ENCODE results near the gene CALCR.
"Not testable (repeated sequence)": the region's sequence is repeated elsewhere in the genome, so short reads cannot be mapped to it uniquely, and the experiment has no call there.

Gene CALCR

DNA sequence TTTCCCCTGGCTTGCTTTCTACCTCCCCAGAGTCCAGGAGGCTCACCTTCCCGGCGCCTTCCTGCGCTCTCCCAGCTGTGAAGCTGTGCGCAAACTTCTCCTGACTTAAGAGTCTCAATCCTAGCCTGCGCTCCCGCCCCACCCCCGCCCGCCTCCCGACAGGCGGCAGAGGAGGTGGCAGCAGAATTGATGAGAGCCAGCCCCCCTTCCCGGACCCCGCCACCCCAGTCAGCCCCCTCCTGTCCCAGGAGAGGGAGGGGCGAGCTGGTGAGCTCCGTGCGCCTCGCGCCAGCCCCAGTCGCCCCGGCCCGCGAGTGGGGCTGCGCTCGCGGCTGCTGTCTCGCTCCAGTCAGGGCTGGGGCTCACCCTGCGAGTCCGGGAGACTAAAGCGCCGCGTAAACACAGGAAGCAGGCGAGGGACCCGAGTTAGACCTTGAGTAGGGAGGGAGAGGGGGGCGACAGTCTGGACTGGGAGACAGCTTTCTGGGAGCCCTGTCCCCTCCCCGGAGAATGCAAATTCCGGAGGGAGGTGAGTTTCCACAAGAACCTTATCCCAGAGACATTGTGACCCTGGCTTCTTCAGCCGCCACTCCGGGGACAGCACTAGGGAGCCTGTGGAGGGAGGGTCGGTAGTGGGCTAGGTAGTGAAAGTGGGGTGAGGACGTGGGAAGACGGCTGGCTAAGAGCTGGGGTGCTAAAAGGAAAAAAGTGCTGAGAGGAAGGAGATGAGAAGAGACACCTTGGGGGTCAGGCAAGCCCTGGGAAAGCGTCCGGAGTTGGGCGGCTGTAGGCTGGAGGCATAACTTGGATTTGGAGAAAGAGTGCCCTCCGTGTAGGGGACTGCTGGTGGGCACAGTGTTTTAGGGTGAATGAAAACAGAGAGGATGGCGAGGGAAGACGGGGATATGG, at the start of gene CALCR:
Gene CALCR, minus strand, starts transcription at position 79 of the 909 bp plus-strand sequence. CDS start 87,743 bp downstream, outside the sequence.
- DNase-seq (ENCODE audit: low read depth, low spot score) = no peak
- no peak within 1 kb of the TSS for H3K27ac ChIP-seq

DNA sequence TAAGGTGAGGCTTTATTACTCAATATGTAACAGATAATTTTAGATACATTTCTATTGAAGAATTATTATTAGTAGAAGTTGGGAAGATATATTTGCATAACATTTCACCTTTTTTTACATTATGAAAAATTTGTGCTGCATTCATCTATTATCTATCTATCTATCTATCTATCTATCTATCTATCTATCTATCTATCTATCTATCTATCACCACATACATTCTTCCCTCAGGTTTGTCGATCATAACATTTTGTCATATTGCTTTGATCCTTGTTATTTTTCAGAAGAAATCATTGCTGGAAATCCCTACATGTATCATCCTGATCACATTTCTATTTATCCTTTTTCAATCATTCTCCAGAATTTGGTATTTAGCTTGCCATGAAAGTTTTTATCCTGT, 49.3 kb upstream of the CALCR start:
- no peak overlapping the region for H3K27ac ChIP-seq
- no peak for DNase-seq (ENCODE audit: low read depth, low spot score)

DNA sequence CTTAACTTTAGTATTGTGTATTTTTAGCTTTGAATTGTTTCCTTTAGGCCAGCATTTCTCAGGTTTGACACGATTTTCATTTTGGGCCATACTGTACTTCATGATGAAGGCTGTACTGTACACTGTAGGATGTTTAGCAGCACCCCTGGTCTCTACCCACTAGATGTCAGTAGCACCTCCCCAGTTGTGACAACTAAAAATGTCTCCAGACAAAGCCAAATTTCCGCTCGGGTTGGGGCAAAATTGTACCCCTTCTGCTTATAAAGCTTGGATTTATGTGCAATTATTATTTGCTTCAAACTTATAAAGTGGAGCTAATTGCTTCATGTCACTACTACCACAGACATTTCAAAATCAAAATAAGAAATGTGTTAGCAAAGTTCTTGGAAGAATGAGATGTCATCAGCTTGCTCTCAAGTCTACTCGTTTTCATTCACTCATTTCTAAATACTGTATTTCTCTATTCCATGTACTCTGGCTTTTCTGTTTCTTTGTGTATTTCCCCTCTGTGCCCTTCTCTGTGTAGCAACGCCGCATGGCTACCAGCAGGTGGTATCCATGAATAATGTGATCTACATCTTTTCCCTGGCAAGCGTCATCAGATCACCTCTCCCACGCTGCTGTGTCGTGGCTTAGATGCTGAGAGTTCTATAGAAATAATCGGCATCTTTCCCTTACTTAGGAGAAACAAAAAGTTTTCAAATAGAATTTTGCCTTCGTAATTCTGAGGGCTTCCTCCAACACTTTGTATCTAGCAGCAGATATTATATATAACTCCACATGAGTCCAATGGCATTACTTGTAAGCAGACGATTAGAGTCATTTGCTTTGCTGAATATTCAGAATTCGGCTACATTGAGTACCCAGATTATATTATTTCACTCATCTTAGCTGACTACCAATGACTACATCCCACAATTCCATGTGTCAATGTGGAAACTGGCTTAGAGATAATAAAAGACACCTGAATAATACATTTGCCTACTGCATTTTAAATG, 47.8 kb upstream of the CALCR start:
- H3K27ac ChIP-seq = no peak overlapping the region
- DNase-seq (ENCODE audit: low read depth, low spot score) = no peak

DNA sequence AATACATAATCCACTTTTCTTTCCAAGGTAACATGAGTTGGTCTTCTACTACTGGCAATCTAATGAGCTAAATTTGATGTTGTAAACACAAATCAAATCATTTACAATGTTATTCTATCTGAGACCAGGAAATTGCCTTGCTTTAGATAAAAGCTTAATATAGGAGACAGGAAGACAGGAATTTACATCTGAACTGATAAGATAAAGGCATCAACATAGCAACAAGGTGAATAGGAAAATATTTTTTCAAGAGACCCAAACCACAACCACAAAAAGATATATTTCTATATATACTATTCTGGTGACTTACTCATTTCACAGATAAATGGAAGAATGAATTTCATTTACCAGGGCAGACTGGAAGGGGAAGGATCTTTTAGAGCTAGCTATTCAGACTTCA, 46.3 kb upstream of the CALCR start:
- no peak overlapping the region for H3K27ac ChIP-seq
- DNase-seq (ENCODE audit: low read depth, low spot score) = no peak

DNA sequence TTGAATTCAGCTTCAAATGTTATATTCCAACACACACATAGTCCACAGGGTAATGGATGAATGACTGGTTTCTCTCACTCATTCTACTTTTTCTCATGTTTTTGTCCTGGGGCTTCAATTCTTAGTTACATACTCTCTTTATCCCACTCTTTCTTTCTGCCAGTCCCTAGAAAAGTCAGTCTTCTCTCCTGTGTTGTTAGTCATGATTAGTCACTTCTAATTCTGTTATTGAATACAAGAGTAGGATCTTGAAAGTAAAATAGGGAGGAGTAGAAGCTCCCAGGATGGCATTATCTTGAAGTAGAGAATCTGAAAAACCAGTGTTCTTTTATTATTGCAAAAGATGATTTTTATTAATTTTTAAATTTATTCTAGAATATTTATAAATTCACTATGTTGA, 45.5 kb upstream of the CALCR start:
- no peak overlapping the region for H3K27ac ChIP-seq
- DNase-seq (ENCODE audit: low read depth, low spot score) = no peak

DNA sequence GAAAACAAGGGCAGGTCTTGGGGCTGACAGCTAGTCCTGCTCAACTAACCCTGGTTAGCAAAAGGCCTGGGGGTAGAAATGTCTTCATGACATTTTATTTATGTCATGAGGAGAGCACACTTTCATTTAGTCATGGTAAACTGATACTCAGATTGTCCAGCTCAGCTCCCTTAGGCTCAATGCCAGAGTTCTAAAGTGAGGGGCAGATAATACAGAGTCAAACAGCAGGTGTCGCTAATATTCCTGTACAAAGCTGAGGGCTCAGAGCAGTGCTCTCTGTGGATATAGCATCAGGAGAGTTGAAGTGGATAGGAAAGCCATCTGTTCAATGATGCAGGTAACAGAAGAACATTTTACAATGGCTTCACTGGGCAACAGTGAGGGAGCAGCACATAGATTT, 26.8 kb upstream of the CALCR start:
- no peak for DNase-seq (ENCODE audit: low read depth, low spot score)
- no peak overlapping the region for H3K27ac ChIP-seq

DNA sequence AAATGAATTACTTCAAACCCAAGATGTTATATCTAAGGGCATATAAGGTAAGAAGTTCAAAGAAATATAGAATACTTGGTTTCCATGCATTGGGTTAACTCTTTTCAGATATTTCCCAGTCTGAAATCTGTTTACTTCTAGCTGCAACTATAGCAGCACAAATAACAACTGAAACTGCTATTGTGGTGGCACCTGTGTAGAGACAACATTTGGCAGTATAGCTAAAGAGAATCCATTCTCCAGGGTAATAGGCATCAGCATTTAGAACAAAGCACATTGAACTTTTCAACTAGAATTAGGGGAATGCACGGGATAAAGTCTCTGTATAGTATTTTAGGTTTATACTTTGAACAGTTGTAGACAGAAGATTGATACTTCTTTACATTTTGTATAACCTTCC, 19.7 kb upstream of the CALCR start:
- H3K27ac ChIP-seq = no peak overlapping the region
- DNase-seq (ENCODE audit: low read depth, low spot score) = no peak

DNA sequence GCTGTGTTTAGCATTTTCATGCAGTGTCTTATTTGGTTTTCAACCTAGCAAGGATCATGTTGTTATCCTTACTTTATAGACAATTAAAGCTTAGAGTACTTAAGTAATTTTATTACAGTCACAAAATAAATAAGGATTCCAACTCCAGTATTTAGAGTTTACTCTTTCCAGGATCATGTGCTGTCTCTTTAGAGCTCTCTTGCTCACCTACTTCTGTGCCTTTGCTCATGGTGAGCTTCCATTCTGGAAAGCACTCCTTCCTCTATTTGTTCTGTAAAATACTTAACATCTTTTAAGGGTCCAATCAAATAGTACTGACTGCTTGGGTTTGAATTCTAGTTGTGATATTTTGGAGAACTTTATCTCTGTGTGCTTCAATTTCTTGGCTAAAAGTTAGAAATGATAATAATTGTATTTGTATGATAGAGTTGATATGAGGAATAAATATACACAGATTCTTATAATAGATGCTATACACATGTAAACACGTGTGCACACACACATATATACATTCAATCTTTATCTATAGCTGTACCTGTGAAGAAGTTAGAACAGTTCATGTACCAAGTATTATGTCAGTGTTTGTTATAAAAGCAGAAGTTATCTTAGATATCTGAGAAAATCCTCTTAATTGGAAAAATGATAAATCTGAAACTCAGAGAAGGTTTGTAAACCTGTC, 18.2 kb upstream of the CALCR start:
- H3K27ac ChIP-seq = no peak overlapping the region
- DNase-seq (ENCODE audit: low read depth, low spot score) = no peak

DNA sequence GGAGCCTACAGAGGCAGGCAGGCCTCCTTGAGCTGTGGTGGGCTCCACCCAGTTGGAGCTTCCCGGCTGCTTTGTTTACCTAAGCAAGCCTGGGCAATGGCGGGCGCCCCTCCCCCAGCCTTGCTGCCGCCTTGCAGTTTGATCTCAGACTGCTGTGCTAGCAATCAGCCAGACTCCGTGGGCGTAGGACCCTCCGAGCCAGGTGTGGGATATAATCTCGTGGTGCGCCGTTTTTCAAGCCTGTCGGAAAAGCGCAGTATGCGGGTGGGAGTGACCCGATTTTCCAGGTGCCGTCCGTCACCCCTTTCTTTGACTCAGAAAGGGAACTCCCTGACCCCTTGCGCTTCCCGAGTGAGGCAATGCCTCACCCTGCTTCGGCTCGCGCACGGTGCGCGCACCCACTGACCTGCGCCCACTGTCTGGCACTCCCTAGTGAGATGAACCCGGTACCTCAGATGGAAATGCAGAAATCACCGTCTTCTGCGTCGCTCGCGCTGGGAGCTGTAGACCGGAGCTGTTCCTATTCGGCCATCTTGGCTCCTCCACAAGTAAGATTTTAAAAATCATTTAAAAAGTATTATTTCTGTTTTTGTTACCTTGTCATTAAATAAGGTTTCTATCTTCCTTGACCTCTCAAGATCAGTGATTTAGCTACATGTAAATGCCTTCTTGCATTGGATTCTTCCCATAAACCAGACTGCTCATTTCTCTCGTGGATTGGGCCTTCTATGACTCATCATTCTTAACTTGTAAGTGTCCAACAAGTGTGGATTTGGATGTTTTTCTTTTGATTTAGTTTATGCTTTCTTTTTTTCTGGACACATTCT, 16.9 kb upstream of the CALCR start:
- not testable (repeated sequence) for DNase-seq (ENCODE audit: low read depth, low spot score); H3K27ac ChIP-seq

DNA sequence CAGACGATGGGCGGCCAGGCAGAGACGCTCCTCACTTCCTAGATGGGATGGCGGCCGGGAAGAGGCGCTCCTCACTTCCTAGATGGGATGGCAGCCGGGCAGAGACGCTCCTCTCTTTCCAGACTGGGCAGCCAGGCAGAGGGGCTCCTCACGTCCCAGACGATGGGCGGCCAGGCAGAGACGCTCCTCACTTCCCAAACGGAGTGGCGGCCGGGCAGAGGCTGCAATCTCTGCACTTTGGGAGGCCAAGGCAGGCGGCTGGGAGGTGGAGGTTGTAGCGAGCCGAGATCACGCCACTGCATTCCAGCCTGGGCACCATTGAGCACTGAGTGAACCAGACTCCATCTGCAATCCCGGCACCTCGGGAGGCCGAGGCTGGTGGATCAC, 11.9 kb upstream of the CALCR start:
- H3K27ac ChIP-seq; DNase-seq (ENCODE audit: low read depth, low spot score): not testable (repeated sequence)

DNA sequence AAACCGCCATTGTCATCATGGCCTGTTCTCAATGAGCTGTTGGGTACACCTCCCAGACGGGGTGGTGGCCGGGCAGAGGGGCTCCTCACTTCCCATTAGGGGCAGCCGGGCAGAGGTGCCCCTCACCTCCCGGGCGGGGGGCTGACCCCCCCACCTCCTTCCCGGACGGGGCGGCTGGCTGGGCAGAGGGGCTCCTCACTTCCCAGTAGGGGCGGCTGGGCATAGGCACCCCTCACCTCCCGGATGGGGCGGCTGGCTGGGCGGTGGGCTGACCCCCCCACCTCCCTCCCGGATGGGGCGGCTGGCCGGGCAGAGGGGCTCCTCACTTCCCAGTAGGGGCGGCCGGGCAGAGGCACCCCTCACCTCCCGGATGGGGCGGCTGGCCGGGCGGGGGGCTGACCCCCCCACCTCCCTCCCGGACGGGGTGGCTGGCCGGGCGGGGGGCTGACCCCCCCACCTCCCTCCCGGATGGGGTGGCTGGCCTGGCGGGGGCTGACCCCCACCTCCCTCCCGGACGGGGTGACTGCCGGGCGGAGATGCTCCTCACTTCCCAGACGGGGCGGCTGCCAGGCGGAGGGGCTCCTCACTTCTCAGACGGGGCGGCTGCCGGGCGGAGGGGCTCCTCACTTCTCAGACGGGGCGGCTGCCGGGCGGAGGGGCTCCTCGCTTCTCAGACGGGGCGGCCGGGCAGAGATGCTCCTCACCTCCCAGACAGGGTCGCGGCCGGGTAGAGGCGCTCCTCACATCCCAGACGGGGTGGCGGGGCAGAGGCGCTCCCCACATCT, 11.4 kb upstream of the CALCR start:
- DNase-seq (ENCODE audit: low read depth, low spot score); H3K27ac ChIP-seq: not testable (repeated sequence)

DNA sequence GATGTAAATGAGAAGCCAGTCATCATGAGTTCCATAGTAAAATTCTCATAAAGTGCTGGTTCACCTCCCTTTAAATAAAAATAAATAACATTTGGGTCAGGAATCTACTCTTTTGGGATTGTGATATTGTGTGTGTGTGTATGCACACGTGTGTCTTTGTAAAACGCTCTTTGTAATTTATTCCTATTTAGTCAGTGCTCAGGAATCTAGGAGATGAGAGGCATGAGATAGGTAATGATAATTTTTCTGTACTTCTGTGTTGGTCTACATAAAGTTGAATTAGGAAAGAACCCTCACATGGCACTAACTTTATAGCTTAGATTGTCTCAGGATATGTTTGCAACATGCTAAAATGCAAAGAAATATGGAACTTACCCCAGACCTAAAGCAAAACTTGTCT, 4.9 kb upstream of the CALCR start:
- DNase-seq (ENCODE audit: low read depth, low spot score) = no peak
- no peak overlapping the region for H3K27ac ChIP-seq

DNA sequence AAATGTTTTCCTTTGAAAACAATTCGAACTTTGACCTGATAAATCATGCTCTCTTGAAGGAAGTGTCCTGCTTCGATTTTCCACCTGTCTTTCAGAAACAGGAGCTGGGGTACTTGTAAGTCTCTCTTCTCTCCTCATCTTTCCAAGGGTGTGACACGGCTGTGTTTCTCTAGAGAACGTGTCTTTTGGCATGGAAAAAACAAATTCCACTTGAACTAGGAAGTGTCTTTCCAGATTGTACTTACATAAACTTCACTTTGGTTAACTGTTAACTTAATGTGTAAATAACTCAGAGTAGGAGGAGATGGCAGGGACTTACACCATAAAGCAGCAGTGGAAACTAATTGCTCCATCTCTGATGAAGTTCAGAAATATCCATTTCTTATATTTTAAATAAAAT, 4.2 kb upstream of the CALCR start:
- DNase-seq (ENCODE audit: low read depth, low spot score) = no peak
- no peak overlapping the region for H3K27ac ChIP-seq

DNA sequence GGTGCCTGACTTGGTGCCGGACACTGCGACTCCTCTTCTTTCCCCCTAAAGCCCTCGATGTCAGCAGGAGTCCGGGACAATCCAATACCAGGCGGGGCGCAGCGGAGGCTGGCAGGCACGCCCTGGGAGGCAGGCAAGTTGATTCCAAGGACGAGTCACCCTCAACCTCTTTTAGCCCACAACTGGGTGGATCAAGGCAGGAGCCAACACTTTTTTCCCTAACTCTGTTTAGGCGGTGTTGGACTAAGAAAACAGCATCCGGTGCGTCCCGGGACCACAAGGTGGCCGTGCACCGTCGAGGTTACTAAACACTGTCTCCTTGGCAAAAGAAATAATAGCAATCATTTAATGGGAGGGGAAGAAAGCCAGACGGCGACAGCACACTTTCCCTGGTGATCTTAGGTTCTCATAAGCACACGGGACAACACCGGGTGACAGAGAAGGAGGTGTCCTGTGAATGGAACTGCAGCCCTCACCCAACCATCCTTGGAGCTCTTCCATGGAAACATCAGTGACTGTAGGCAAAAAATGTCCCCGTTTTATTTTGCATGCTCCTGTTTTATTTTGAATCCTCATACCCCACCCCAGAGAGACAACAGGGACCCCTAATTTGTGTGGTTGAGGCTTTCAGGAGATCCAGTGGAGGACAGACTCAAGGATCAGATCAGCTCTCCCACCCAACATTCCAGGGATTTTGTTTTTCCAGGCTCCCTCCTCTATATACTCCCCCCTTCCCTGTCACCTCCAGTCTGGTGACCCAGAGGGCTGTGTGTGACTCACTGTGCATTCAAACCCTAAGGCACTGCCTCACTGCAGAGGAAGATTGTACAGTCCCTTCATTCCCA, 1.3 kb upstream of the CALCR start:
- no peak for DNase-seq (ENCODE audit: low read depth, low spot score)
- no peak overlapping the region for H3K27ac ChIP-seq

DNA sequence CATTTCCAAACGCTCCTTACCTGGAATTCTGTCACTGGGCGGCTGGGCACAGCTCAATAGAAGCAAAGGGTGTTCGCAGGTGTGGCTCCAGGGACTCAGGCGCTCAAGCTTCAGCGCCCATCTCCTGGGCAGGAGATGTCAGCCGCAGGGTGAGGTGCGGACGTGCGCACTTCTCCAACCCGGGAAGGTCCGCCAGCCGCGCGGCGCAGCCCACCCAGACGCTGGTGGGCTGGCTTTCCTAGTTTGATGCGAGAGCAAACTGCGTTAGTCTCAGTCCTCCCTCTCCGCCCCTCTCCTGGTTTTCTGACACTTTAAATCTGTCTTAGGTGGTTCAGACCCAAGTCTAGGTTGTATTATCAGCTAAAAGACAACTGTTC, 267 bp downstream of the CALCR start:
- no peak overlapping the region for H3K27ac ChIP-seq
- DNase-seq (ENCODE audit: low read depth, low spot score) = no peak

DNA sequence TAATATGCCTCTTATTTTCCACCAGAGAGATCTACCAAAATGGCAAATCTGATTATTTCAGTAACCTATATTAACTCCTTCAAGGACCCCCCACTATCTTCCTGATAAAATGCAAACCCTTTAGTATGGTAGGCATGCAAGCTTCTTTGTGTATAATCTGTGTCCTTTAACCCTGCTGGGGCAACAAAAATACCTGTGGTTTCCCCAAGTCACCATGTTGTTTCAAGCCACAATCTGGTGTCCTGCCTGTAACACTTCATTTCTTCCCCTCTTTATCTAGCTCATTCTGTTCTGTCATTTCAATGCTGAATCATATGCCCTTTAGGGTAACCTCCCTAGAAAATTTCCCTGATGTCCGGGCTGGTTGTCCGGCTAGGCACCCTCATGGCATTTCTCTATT, 5.3 kb downstream of the CALCR start:
- no peak for DNase-seq (ENCODE audit: low read depth, low spot score)
- H3K27ac ChIP-seq = no peak overlapping the region

DNA sequence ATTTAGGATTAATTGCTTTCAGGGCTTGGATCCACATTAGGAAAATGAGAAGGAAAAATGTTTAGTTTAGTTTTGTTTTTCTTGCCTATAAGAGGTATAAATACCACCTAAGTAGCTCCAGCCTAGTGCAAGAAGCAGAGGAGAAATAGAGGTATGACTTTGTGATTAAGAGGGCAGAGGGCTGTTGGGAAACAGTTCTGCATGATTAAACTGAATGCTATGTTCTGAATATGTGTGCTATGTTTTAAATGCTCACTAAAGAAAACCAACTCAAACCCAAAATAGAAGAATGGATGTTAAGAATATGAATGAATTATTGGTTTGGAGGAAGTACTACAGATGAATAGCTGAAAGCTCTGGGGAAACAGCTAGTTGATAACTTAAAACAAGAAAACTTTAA, 7.6 kb downstream of the CALCR start:
- H3K27ac ChIP-seq = no peak overlapping the region
- DNase-seq (ENCODE audit: low read depth, low spot score) = no peak

DNA sequence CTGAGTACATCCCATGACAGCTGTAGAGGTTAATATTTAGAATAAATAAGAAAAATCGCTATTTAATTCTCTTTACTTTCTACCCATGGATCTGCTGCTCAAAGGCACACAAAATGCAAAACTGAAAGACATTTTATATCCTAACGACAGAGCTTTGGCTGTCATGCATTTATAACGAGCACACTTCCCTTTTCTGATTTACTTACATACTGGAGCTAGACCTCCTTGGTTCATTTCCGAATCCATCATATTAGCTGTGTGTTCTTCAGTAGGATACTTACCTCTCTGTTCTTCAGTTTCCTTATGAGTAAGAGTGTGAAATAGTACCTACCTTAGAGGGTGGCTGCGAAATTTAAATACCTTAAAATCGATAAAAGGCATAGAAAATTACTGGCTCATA, 10.9 kb downstream of the CALCR start:
- no peak overlapping the region for H3K27ac ChIP-seq
- DNase-seq (ENCODE audit: low read depth, low spot score) = no peak
